Measurements from ENCODE around the gene SETD5.

SETD5 gene

GRCh38 chr3:9514956-9515355, 117.5 kb downstream of the SETD5 start:
- peaks cover 0 to under 1% (median 0%) of the 10 kb centered on the region in 3 experiments for H3K27me3 ChIP-seq (ENCODE audit: control insufficient read depth in 3 of 3, insufficient read depth in 3 of 3, low read depth in 1 of 3, low read length in 3 of 3)
- H3K79me1 ChIP-seq (ENCODE audit: low read depth, low read length) = no peaks in the 10 kb centered on the region
- no peak overlapping the region for H3K4me2 ChIP-seq (ENCODE audit: insufficient read depth, low read length, poor library complexity, severe bottlenecking)
- H3K14ac ChIP-seq (ENCODE audit: low read length) = no peak overlapping the region
- H3K4me3 ChIP-seq (ENCODE audit: low read length in 2 of 2) = no peak overlapping the region
- no peak overlapping the region for H4K8ac ChIP-seq (ENCODE audit: low read depth, low read length)
- no peak overlapping the region for H3K27ac ChIP-seq (replicated peaks; ENCODE audit: low read length)
- H3K4ac ChIP-seq (ENCODE audit: low read length) = no peak overlapping the region
- H3K18ac ChIP-seq (ENCODE audit: low read length) = no peak overlapping the region
- H2BK120ac ChIP-seq (ENCODE audit: low read depth, low read length) = no peak overlapping the region
- no peaks in the 10 kb centered on the region for H3K4me1 ChIP-seq (ENCODE audit: control insufficient read depth in 2 of 2, insufficient read depth in 1 of 2, low read depth in 1 of 2, low read length in 2 of 2)
- H4K91ac ChIP-seq (ENCODE audit: low read depth, low read length, poor library complexity) = no peak overlapping the region
- H2BK15ac ChIP-seq (ENCODE audit: low read length) = no peak overlapping the region
- no peak for DNase-seq (ENCODE audit: low spot score)
- no peak overlapping the region for H2BK12ac ChIP-seq (ENCODE audit: low read length)
- no CpG with 5 or more reads among the region's 2 CpGs for WGBS, 2 donors (ENCODE audit: extremely low coverage in 2 of 2, insufficient read length in 2 of 2, insufficient replicate concordance in 1 of 2)
- H3K9me3 ChIP-seq (replicated peaks in 1 of 2; ENCODE audit: control insufficient read depth in 2 of 2, insufficient read depth in 1 of 2, low read depth in 1 of 2, low read length in 2 of 2) = peaks cover 0 to 2% of the 10 kb centered on the region in 2 donors
- H3K9ac ChIP-seq (ENCODE audit: low read depth, low read length, poor library complexity) = no peak overlapping the region
- H3K36me3 ChIP-seq (replicated peaks in 1 of 2; ENCODE audit: control insufficient read depth in 2 of 2, insufficient read depth in 2 of 2, low read length in 2 of 2) = no peaks in the 10 kb centered on the region
- no peak overlapping the region for H2BK5ac ChIP-seq (ENCODE audit: low read length)
- no peak overlapping the region for H2AFZ ChIP-seq (ENCODE audit: low read length)
- no peak overlapping the region for H2AK5ac ChIP-seq (ENCODE audit: low read depth, low read length)
- H3K23ac ChIP-seq (ENCODE audit: low read depth, low read length, poor library complexity) = no peak overlapping the region

GRCh38 chr3:9525078-9525477, 127.7 kb downstream of the SETD5 start:
- Histone ChIP-seq H3K9me3 (replicated peaks in 1 of 2; ENCODE audit: control insufficient read depth in 2 of 2, insufficient read depth in 1 of 2, low read depth in 1 of 2, low read length in 2 of 2) (no peaks in the 10 kb centered on the region), H3K23ac (ENCODE audit: low read depth, low read length, poor library complexity) (no peak overlapping the region), H2BK5ac (ENCODE audit: low read length) (no peak overlapping the region), H3K36me3 (replicated peaks in 1 of 2; ENCODE audit: control insufficient read depth in 2 of 2, insufficient read depth in 2 of 2, low read length in 2 of 2) (no peaks in the 10 kb centered on the region), H3K27ac (replicated peaks; ENCODE audit: low read length) (no peak overlapping the region), H4K91ac (ENCODE audit: low read depth, low read length, poor library complexity) (no peak overlapping the region), H2BK12ac (ENCODE audit: low read length) (no peak overlapping the region), H3K14ac (ENCODE audit: low read length) (no peak overlapping the region), H2BK15ac (ENCODE audit: low read length) (no peak overlapping the region), H3K4me2 (ENCODE audit: insufficient read depth, low read length, poor library complexity, severe bottlenecking) (no peak overlapping the region), H3K4ac (ENCODE audit: low read length) (no peak overlapping the region), H3K9ac (ENCODE audit: low read depth, low read length, poor library complexity) (no peak overlapping the region), H2AFZ (ENCODE audit: low read length) (no peak overlapping the region), H3K4me3 (ENCODE audit: low read length in 2 of 2) (no peak overlapping the region), H2AK5ac (ENCODE audit: low read depth, low read length) (no peak overlapping the region), H3K18ac (ENCODE audit: low read length) (no peak overlapping the region), H4K8ac (ENCODE audit: low read depth, low read length) (no peak overlapping the region), H3K79me1 (ENCODE audit: low read depth, low read length) (no peaks in the 10 kb centered on the region), H3K27me3 (ENCODE audit: control insufficient read depth in 3 of 3, insufficient read depth in 3 of 3, low read depth in 1 of 3, low read length in 3 of 3) (no peaks in the 10 kb centered on the region), H3K4me1 (ENCODE audit: control insufficient read depth in 2 of 2, insufficient read depth in 1 of 2, low read depth in 1 of 2, low read length in 2 of 2) (no peaks in the 10 kb centered on the region), H2BK120ac (ENCODE audit: low read depth, low read length) (no peak overlapping the region)
- no peak for DNase-seq (ENCODE audit: low spot score)
- WGBS, 2 donors (ENCODE audit: extremely low coverage in 2 of 2, insufficient read length in 2 of 2, insufficient replicate concordance in 1 of 2) = no CpG with 5 or more reads among the region's 2 CpGs

Measured in neuronal stem cell (in vitro differentiated cells).